G401 (cell line): ENCODE measurements around the gene PRKD2. TPM values are rescaled to one million over a fixed set of nuclear protein-coding genes. Genes with fewer than 3 reads are reported as not detected.
"Not testable (repeated sequence)": the region's sequence is repeated elsewhere in the genome, so short reads cannot be mapped to it uniquely, and the experiment has no call there.

Experiments
- DNase-seq: peaks from one replicate; pipeline ENCODE4 v3.0.0-alpha.2; 2015; ENCODE audit warnings: low spot score
- in situ Hi-C: cut with HindIII; loops from 2 replicates; pipeline ENCODE4 v1.10.0; 2016; ENCODE audit warnings: low sequenced_read_pairs, mixed read lengths
- total RNA-seq: library from RNA; depleted of rRNA; stranded (reverse); fragments of >200 nt; shearing (Covaris generic); gene quantifications from 2 replicates; pipeline ENCODE4 v1.2.3, GENCODE V29; 2014

The PRKD2 gene
- total RNA-seq, 1 experiment from 2014 or later = 19.9 TPM

- DNase-seq = no peak
- in situ Hi-C loops = no loop called here
Measured at GRCh38 chr19:46648060-46648960, 68.6 kb downstream of the PRKD2 start.

DNA sequence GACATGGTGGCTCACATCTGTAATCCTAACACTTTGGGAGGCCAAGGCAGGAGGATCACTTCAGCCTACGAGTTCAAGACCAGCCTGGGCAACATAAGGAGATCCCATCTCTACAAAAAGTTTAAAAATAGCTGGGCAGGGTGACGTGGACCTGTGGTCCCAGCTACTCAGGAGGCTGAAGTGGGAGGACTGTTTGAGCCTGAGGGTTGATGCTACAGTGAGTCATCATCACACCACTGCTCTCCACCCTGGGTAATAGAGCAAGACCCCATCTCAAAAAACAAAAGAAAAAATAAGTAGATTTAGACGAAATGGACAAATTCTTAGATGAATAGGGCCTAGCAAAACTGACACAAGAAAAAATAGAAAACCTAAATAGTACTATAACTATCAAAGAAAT lies 70.5 kb downstream of the PRKD2 start:
- no peak for DNase-seq
- in situ Hi-C loops = no loop called here

DNA sequence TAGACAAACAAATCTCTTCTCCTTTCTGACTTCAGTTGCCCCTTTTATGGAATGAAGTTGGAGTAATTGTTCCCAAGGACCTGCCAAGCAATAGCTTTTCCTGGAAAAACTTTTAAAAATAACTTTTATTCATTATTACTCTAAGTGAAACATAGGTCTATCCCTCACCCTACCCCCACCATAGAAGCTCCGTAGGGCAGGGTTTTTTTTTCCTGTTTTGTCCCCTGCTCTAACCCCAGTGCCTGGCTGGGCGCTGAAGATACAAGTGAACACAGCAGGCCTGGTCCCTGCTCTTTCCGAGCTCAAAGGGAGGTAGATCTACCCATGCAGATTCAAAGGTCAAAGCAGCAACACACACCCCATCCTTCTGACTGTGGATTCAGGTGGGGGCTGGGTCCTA lies 72.2 kb downstream of the PRKD2 start:
- no peak for DNase-seq
- in situ Hi-C loops = no loop called here

DNA sequence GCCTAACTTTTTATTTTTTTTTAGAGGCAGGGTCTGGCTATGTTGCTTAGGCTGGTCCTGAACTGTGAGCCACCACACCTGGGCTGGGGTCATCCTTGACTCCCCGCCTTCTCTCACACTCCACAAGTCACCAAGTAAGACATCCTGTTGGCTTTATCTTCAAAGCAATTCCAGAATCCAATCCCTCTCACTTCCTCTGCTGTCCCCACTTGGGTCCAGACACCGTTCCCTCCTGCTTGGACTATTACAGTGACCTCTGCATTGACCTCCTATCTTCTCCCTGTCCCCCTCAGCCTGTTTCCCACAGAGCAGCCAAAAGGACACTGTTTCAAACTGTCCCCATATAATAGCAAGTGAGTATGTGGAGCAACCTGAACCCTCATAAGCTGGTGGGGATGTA lies 76.3 kb downstream of the PRKD2 start:
- in situ Hi-C loops = no loop called here
- DNase-seq = no peak

DNA sequence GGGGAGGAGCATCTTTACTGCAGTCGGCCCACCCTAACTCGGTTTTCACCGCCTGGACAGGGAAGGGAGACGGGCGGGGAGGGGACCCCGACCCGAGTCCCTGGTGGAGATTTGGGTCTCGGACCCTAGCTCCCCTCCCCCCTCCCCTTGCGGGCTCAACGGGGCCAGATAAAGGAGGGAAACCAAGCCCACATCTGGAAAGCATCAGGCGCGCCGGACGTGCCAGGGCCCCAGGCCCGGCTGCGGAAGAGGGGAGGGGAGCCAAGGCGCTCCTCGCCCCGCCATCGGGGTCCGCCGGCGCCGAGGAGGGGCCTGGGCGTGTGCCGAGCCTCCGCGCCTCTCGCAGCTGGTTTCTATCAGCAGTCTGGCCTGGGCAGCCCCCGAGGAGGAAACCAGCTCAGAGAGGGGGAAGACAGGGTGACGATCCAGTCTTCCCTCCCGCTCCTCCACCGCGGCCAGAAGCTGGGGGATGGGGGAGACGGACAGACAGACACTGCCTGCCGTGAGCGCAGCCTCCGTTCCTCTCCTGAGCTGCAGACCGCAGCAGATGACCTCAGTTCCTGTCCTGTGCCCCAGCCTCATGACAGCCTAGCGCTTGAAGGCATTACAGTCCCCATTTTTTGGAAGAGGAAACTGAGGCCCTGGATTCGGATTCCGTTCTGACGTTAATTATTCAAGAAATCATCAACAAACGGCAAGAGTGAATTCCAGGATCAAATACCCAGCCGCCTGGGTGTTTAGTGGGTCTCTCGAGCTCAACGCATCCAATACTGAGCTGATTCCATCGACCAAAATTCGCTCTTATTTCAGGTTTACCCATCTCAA lies 77.3 kb downstream of the PRKD2 start:
- in situ Hi-C loops = no loop called here
- DNase-seq = no peak

- in situ Hi-C loops = no loop called here
- no peak for DNase-seq
Measured at GRCh38 chr19:46637224-46637623, 79.7 kb downstream of the PRKD2 start.

DNA sequence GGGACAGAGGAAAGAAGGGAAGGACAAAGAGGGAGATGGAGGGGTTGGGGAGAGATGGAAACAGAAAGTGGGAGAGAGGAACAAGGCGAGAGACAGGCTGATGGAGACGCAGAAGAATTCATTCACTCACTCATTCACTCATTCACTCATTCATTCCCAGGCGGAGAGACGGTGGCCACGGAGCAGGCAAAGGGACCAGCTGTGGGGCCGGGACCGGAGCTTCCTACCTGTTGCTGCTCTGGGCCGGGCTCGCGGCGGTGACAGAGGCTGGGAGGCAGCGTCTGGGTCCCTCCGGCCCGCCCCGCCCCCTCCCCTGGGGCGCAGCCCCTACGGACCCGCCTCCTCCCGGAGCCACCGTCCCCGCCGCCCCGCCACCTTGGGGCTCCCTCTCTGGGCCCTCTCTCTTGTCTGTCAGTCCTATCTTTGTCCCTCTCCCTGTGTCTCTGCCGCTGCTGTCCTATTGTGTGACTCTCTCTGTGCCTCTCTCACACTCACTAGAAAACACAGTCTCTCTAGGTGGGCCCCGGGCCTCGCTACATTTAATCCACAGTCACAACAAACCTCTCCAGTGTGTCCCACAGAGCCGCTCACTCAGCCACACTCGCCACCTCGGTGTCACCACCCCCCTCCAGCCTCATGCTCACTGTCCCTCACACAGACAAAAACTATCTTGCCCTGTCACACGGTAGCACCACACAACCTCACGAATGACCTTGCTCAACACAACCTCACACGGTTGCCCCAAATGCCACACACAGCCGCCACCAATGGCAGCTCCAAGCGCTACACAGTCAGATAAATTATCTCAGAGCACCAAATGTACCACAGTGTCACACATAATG lies 80.8 kb downstream of the PRKD2 start, which contains the start of gene GNG8:
TSS of gene GNG8 (minus strand) at position 283 of the 842 bp plus-strand sequence. CDS start 1,520 bp downstream, outside the sequence.
- no peak for DNase-seq
- in situ Hi-C loops = no loop called here

GRCh38 chr19:46634656-46635218 lies 82.2 kb downstream of the PRKD2 start:
- in situ Hi-C loops = no loop called here
- no peak for DNase-seq

- DNase-seq = peak; percentile 45
- in situ Hi-C loops = no loop called here
Measured at GRCh38 chr19:46634045-46634655, 82.8 kb downstream of the PRKD2 start.

GRCh38 chr19:46633130-46633529 lies 83.8 kb downstream of the PRKD2 start:
- in situ Hi-C loops = no loop called here
- DNase-seq = no peak

GRCh38 chr19:46631481-46631880 lies 85.4 kb downstream of the PRKD2 start:
- DNase-seq = no peak
- in situ Hi-C loops = no loop called here

- in situ Hi-C loops = no loop called here
- no peak for DNase-seq
Measured at GRCh38 chr19:46630586-46631205, 86.2 kb downstream of the PRKD2 start.

DNA sequence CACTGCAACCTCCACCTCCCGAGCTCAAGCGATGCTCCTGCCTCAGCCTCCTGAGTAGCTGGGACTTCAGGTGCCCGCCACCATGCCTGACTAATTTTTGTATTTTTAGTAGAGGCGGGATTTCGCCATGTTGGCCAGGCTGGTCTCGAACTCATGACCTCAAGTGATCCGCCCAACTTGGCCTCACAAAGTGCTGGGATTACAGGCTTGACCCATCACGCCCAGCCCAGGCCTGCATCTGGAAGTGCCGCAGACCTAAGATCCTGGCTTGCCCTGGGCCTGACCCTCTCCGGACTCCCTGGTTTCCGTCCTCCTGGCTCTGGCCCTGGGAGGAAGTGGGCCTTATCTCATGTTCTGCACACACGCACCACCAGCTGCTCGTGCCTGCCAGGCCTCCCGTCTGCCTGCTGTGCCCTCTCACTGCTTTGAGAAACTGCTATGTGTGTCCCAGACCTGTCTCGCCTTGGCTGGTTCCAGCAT lies 87.3 kb downstream of the PRKD2 start:
- no peak for DNase-seq
- in situ Hi-C loops = no loop called here

- DNase-seq, in situ Hi-C loops: not testable (repeated sequence)
Measured at GRCh38 chr19:46628970-46629369, 87.9 kb downstream of the PRKD2 start.

DNA sequence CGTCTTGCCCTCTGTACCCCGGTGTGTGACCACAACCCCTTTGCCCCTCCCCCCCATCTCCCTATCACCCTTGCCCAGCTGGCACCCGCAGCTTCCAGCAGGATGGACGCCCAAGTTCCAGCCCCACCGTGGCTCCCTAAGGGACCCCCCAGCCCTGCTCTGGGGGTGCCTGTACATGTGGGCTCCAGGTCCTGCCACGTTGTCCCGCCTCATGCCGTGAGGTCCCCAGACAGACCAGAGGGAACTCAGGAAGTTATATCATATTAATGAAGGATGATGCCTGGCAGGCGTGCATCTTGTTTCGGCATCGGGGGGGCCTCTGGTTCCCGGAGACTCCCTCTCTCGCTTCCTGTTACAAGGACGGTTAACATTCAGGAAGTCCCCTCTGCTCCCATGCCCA lies 90.5 kb downstream of the PRKD2 start:
- no peak for DNase-seq
- in situ Hi-C loops = no loop called here

DNA sequence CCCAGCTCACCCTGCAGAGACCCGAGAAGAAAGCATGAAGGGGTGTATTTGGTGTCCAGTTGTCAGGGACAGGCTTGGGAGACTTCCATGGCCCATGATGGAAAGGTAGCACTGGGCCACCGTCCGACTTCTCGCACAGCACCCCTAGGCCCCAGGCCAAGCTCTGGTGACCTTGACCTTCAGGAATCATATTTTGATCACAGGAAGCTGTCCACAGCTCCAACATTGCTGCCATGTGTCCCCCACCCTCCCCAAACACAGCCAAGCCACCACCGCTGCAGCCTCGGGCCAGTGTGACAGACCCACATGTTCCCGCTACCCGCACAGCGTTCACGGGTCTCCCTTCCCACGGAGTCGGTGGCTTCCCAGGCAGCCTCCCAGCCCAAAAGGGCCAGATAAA lies 91.2 kb downstream of the PRKD2 start:
- in situ Hi-C loops = no loop called here
- DNase-seq = no peak

DNA sequence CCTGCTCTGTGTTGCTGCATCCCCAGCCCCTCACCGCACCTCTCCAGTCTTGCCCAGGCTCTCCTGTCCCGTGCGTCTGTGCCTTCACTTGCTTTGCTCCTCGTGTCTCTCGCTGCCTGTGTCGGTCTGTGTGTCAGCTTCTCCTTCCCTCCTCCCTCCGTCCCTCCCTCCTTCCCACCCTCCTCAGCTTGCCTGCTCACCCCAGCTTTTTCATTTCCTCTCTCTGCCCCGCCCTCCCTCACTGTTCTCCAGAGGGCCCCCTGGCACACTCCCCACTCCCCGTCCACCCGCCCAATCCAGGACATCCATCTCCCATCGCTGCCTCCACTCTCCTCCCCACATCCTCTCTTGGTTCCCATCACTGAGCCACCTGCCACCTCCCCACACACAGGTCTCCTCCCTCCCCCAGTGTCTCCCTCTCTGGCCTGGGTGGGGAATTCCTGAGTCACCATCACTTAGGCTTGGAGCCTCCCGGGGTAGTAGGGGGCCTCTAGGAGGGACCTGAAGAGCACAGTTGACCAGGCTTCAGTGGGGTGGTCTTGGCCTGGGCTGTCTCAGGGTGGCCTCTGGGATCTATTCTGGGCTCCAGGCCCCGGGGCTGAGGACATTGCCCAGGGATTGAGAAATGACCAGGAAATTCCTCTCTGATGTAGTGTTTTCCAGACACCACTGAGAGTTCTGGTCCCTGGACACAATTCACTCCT lies 91.8 kb downstream of the PRKD2 start, which contains the start of gene PTGIR:
TSS of gene PTGIR (minus strand) at position 132 of the 704 bp plus-strand sequence. CDS start 864 bp downstream, outside the sequence.
- in situ Hi-C loops = no loop called here
- DNase-seq = no peak
